C4-2B (cell line): ENCODE measurements around the gene SOCS7.

ENCODE experiments used
- ZFX ChIP-seq: fragments of 450-650 bp; IDR thresholded peaks from 2 replicates; pipeline ENCODE4 v1.6.1; 2017
- TF ChIP-seq, protein P1 (sequence below): fragments of 450-650 bp; conservative IDR thresholded peaks from 2 replicates; pipeline ENCODE4 v1.5.1; 2017; ENCODE audit warnings: mild to moderate bottlenecking

DNA sequence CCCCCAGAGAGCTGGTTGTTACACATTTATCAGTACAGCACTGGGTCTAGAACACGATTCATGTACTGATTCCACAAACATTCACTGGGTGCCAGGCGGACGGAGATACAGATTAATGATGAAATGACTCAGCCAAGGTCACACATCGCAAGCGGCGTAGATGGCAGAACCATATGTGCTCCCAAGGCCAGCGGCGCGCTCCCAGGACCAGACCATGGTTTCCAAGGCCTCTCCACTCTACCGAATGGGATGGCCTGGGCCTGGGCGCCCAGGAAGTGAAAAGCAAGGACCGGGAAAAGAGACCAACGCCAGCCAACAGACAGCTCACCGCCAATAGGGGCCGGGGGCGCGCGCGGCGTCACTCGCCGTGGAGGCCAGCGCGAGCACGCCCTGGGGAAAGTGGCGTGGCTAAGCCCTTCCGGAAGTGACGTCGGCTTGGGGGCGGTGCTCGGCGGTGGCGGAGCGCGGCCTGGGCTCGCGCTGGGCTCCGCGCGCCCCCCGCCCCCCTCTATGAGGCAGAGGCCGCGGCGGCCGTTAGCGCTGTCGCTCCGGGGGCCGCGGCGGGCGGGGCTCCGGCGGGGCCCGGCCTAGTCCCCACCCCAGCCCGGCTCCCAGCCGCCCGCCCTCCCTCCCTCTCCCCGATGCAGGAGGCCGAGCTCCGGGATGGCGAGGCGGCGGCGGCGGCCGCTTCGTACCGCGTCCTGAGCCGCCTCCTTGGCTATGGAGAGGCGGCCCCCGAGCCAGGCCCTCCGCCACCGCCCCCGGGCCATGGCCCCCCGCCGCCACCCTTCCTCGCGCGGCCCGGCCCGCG lies at the start of gene SOCS7:
- TF ChIP-seq, protein P1, sequence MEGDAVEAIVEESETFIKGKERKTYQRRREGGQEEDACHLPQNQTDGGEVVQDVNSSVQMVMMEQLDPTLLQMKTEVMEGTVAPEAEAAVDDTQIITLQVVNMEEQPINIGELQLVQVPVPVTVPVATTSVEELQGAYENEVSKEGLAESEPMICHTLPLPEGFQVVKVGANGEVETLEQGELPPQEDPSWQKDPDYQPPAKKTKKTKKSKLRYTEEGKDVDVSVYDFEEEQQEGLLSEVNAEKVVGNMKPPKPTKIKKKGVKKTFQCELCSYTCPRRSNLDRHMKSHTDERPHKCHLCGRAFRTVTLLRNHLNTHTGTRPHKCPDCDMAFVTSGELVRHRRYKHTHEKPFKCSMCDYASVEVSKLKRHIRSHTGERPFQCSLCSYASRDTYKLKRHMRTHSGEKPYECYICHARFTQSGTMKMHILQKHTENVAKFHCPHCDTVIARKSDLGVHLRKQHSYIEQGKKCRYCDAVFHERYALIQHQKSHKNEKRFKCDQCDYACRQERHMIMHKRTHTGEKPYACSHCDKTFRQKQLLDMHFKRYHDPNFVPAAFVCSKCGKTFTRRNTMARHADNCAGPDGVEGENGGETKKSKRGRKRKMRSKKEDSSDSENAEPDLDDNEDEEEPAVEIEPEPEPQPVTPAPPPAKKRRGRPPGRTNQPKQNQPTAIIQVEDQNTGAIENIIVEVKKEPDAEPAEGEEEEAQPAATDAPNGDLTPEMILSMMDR, result no peak
- peak; percentile 80 for TF ChIP-seq ZFX
